GM12801 (cell line): ENCODE results near the gene ALAS2.

Experiments used
- TF ChIP-seq, protein P1 (sequence below): IDR thresholded peaks from one replicate; pipeline ENCODE4 v1.5.1; 2011; ENCODE audit warnings: control low read depth; ENCODE audit not compliant: insufficient read length; ENCODE audit errors: extremely low read depth

Gene ALAS2

GRCh38 chrX:55033429-55033828 lies 2.7 kb upstream of the ALAS2 start:
- TF ChIP-seq, protein P1, sequence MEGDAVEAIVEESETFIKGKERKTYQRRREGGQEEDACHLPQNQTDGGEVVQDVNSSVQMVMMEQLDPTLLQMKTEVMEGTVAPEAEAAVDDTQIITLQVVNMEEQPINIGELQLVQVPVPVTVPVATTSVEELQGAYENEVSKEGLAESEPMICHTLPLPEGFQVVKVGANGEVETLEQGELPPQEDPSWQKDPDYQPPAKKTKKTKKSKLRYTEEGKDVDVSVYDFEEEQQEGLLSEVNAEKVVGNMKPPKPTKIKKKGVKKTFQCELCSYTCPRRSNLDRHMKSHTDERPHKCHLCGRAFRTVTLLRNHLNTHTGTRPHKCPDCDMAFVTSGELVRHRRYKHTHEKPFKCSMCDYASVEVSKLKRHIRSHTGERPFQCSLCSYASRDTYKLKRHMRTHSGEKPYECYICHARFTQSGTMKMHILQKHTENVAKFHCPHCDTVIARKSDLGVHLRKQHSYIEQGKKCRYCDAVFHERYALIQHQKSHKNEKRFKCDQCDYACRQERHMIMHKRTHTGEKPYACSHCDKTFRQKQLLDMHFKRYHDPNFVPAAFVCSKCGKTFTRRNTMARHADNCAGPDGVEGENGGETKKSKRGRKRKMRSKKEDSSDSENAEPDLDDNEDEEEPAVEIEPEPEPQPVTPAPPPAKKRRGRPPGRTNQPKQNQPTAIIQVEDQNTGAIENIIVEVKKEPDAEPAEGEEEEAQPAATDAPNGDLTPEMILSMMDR: no peak

- TF ChIP-seq, protein P1: no peak
Measured at GRCh38 chrX:55029291-55029690, 1.5 kb downstream of the ALAS2 start.

DNA sequence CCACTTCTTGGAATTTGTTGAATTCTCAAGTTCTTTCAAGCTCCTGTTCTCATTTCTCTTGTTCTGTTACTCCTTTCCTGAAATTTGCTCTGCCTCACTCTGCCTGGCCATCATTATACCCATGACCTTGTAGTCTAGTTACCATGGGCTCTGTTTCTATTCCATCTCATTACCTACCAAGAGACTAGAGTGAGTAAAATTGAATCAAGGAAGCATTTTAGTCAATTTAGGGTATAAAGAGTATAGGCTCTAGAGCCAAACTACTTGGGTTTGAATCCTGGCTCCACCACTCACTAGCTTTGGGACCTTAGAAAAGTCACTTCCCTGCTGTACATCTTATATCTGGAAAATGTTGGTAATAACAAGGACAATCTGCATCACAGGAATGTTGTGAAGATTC lies 2.2 kb downstream of the ALAS2 start:
- TF ChIP-seq, protein P1: no peak

- TF ChIP-seq, protein P1: no peak
Measured at GRCh38 chrX:55028040-55028439, 2.7 kb downstream of the ALAS2 start.

DNA sequence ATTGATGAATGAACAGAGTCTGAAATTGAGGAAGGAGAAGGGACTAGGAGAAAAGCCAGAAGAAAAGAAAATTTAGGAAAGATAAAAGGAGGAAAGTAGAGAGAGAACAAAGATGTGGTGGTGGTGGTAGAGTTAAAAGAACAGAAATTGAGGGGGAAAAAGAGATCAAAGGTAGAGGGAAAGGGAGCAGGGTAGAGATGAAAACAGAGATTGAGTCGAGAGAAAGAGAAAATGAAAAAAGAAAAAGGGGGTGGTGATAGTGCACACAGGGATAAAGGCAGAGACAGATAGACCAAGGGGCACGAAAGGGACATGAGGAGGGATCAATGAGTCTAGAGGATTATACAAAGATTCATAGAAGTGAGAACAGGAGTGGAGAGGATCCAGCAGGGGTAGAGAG lies 3.9 kb downstream of the ALAS2 start:
- TF ChIP-seq, protein P1: no peak

DNA sequence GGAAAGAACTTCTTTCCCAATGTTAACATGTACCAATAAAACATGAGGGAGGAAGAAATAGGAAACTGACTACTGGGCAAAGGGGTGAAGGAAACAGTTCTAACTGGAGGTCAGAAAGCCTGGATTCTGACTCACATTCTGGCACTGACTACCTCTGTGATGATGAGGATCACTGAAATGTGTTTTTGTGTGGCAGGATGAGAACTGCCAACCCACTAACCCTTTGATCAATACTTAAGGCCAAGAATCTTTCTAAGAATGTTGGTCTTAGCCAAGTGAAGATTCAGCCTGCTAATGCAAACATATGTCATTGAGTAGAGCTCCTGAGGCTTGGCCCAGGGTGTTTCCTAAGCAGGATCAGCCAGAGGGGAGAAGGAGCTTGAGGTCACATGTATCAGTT lies 4.6 kb downstream of the ALAS2 start:
- TF ChIP-seq, protein P1: no peak

DNA sequence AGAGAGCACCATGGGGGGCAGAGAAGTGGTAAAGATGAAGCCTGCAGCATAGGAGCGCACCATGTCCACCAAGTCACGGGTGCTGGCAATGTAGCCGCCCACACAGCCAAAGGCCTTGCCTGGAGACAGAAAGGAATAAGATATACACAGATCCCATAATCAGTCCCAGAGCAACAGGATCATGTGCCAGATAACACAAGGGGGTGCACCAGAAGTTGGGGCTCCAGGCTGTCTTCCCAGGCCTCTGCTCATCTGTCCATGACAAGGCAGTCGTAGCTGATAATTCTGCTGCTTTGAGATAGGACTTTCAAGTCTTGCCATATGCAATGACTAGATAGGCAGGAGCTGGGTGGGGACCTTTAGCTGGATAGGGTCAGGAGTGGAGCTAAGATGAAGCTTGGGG lies 15.9 kb downstream of the ALAS2 start:
- TF ChIP-seq, protein P1: no peak

- TF ChIP-seq, protein P1: no peak
Measured at GRCh38 chrX:55011294-55011693, 19.5 kb downstream of the ALAS2 start.
